Activated CD8-positive, alpha-beta memory T cell treated with anti-CD3 and anti-CD28 coated beads for 4 hours (primary cell): ENCODE data around the gene FAM3C.

ENCODE experiments used
- DNase-seq, 2 donors: peaks; one replicate each; pipeline ENCODE4 v3.0.0-alpha.2; 2020; ENCODE audit warnings: low read depth in 2 of 2

FAM3C gene

GRCh38 chr7:121410829-121411596 is 14.9 kb upstream of the FAM3C start:
- DNase-seq, result no peak

GRCh38 chr7:121406944-121407343 is 10.8 kb upstream of the FAM3C start:
- DNase-seq, result no peak

- no peak for DNase-seq
Observed at GRCh38 chr7:121406461-121406860, 10.4 kb upstream of the FAM3C start.

DNA sequence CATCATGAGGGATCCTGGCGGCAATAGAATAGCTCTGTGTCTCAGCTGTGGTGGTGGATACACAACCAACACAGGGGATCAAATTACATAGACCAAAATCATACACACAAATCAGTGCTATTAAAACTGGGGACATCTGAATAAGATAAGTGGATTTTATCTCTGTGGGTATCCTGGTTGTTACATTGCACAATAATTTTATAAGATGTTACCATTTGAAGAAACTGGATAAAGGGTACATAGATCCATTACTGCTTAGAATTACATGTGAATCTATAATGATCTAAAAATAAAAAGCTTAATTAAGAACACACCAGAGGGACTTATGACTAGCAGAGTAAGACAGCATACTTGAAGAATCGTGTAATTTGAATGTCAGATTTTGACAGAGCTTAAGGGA is 8.2 kb upstream of the FAM3C start:
- DNase-seq, result no peak

DNA sequence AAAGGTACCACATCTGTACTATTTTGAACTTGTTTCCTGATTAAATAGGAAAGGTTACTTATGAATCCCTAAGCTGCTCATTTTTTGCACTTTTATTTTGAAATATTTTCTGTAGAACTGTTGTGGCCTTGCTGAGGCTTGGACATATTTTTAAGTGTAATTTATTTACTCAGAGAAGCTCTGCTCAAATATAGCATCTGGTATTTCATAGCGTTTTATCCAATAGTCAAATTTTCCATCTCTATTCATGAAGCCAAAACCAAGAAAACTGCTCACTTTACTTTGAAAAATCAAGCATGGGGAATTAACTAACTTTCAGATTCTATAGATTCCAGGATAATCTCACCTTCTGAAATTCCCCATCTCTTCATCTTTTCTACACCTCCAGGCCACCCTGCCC is 6.6 kb upstream of the FAM3C start:
- DNase-seq, result no peak

DNA sequence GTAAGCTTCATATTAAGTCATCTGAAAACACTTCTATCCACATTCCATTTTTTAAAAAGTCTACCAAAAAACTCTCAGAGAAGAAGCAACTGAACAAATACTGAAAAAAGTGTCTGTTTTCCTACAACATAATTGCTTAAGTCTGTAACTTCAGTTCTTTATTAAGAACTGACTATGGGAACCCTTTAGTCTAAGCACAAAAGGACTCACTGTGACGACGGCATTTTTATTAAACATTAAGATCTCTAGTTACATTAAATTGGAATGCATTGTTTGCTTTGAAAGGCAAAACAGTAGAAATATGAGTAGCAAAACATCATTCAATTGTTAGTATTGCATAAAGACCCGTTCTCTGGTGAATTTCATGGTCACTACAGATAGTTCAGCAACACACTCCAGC is 5.8 kb upstream of the FAM3C start:
- no peak for DNase-seq

- DNase-seq, result no peak
Observed at GRCh38 chr7:121398246-121398645, 2.1 kb upstream of the FAM3C start.

DNA sequence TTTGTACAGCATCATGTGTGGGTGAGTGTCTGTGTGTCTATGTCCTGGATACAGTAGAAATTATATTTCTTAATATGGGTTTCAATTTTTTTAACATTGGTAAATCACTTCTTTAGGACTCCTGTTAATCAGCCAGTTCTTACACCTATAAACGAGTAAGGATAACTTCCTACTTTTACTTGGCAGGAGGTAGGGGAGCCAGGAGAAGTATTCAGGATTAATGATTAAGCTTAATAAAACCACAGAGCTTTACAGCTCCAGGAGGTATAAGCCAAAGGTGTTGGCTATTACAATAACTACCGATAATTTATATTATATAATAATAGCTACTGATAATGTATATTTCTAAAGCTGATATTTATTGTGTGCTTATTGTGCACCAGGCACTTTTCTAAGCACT is 1.7 kb upstream of the FAM3C start:
- DNase-seq, result no peak

DNA sequence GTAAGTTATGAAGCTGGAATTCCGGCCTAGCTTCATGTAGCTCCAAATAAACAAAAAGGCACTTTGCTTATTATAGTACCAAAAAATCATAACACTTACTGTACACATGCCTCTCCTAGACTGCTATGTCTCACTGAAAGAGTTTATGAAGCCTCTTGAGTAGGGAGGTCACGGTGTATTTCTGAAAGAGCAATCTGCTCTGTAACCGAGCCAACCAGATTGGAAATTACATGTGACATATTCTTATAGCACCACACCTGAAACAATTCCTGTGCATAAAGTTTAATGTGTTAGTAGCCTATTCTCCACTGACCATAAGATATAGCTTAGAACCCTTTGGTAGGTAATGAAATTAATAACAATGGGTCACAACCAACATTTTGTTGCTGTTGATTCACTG is 1.3 kb upstream of the FAM3C start:
- no peak for DNase-seq

DNA sequence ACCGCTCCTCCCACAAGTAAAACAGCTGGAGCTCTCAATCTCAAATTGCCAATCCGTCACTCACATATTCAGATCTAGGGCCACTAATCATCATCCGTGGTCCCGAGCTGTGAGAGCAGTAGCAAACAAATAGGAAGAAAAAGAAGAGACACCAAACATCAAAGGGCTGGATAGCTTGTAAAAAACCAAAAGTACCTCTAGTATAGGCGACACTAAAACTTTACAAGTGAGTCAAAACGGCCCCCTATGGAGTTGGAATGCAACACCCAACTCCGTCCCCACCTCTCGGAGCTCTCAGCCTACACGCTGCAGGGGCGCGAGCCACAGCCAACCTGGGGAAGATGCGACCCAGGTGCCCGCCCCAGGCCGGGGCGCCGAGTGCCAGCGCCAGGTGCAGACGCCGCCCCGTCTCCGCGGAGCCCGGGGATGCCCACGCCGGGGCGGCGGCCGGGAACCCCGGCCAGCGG is 581 bp downstream of the FAM3C start:
- DNase-seq, result peak; percentile 24 to 29

- DNase-seq, result no peak
Observed at GRCh38 chr7:121394709-121395140, 1.4 kb downstream of the FAM3C start.

GRCh38 chr7:121393005-121393366 is 3.1 kb downstream of the FAM3C start:
- no peak for DNase-seq

- no peak for DNase-seq
Observed at GRCh38 chr7:121392277-121393004, 3.7 kb downstream of the FAM3C start.

DNA sequence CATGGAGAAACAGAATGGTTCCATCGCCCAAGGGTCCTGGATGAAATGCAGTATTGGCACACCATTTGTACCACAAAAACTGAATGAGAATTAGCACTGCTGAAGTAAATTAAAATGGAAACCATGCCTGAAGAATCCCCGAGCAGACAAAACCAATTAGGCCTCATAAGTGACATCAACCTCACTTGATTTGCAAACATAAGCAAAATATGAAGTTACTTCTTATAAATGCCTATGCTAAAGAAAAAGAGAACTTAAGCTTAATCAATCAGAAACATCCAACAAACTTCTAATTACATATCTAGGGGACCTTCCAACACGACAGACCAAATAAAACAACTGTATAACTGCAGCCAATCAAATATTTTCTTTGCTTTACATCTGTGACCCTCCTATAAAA is 4.4 kb downstream of the FAM3C start:
- no peak for DNase-seq

DNA sequence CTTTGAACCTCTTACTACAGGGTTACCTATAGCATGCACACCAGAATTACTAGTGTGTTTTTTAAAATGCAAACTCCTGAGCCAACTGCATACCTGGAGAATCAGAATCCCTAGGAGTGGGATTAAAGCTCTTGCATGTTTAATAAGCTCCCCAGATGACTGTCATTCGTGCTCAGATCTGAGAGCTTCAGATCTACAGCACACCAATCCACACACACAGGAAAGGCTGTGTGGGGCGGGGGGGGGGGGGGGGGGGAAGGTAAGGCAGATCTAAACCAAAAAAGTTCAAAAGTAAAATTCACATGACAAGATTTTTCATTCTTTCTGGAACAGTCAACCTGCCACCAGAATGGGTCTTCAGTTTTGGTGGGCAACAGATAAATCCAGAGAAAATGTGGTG is 5.5 kb downstream of the FAM3C start:
- no peak for DNase-seq

DNA sequence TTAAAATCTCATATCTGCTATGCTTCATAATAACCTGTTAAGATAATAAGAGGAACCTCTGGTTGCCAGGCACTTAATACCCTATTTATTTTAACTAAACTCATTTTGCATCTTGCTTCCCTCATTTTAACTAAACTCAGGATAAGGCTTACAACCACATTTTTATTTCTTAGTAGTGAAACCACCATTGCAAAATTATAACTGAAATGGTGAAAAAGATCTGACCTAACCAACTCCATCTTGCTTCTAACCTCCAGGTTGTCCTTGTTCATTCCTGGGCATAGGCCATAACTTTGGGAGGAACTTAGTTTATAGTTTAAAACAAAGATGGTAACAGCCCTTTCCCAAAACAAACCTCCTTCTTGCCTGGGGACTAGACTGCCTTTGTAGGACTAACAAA is 6.0 kb downstream of the FAM3C start:
- DNase-seq, result no peak

DNA sequence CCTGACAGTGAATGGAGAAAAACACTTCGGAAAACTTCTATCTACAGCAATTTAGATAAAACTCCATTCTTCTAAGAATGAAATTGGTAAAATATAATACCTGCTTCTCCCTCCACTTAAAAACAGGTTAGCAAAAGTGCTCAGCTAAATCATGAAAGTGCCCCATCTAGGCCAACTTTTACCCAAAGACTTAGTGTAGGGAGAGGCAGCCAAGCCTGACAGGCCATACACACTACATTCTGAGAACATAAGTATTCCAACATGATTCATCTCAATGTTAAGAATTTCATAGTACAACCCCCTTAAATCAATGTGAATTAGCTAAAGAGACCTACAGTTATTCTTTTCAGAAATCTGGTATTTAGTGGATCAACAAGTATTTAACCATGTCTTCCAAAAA is 7.2 kb downstream of the FAM3C start:
- DNase-seq, result no peak

DNA sequence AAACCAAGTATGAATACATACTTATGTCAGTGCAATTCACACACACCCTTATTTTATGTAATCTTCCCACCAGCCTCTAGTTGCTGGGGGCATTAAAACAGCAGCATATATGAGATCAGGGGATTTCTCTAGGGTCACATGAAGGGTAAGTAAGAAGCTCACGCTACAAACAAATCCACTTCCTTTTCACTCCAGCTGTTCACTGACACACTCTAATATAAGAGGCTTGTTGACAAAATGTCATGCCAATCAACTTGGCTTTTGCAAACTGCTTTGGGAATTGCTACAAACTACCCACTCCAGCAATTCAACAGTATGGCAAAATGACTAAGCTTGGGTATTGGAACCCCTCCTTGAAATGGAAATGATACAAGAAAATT is 10.3 kb downstream of the FAM3C start:
- no peak for DNase-seq

GRCh38 chr7:121385056-121385799 is 10.9 kb downstream of the FAM3C start:
- DNase-seq, result no peak

DNA sequence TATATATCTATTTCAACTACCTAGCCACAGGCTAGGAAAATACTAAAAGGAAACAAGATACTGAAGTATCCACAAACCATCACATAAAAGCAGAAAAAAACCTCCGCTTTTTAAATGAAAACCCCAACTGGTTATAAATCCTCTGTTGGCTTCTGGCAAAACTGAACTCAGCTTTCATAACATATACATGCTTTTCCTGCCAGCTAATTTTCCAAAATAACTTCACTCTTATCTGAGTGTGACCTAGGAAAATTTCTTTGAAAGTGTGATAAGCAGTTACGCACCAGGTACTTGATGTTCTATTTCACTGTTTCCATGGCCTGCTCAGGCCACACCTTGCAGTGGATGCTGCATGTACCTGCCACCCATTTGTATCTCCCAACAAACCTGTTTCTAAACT is 11.8 kb downstream of the FAM3C start:
- DNase-seq, result no peak

GRCh38 chr7:121383235-121383910 is 12.7 kb downstream of the FAM3C start:
- no peak for DNase-seq

DNA sequence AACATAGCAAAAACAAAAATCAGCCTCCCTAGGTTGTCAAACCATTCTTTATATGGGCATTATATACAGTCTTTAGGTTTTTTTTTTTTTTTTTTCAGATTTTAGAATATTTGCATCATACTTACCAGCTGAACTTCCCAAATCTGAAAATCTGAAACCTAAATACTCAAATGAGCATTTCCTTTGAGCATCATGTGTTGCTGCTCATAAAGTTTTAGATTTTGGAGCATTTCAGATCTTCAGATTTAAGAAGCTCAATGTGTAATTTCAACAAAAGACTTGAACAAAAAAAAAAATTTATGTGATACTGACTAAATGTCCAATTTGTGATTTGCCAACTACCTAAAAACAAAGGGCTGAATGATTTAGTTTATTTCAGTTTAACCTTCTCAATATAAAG is 13.6 kb downstream of the FAM3C start:
- DNase-seq, result no peak
